T-cell (primary cell): Measurements from ENCODE around the gene CERS3. TPM values are rescaled to one million over a fixed set of nuclear protein-coding genes. Genes with fewer than 3 reads are reported as not detected.
"Not testable (repeated sequence)": the region's sequence is repeated elsewhere in the genome, so short reads cannot be mapped to it uniquely, and the experiment has no call there.

Experiments
- ATAC-seq, 4 experiments: fragments of 200-7000 bp in 3 of 4; fragments of 150-1000 bp in 1 of 4; cut with Tn5 transposase; replicated peaks in 1 of 4; 1 replicate in 3 of 4; 2 replicates in 1 of 4; pipeline ENCODE4 v1.10.0; 2021; ENCODE audit warnings: moderate library complexity in 3 of 4, mild to moderate bottlenecking in 2 of 4, moderate number of reproducible peaks in 1 of 4
- CTCF ChIA-PET, 2 donors: fragments of 300-600 bp; sonication (Branson Sonifier 250); formaldehyde crosslinking; loops; one replicate each; lab custom pipeline; 2022; ENCODE audit warnings: antibody characterized with exemption in 2 of 2; lab: Charles Lee
- POLR2A ChIA-PET, 2 donors: fragments of 300-600 bp; sonication (Branson Sonifier 250); formaldehyde crosslinking; loops; one replicate each; lab custom pipeline; 2022; ENCODE audit warnings: antibody characterized with exemption in 2 of 2; lab: Charles Lee
- DNase-seq, 35 experiments: peaks; one replicate each; pipeline versions ENCODE4 v3.0.0 to v3.0.0-alpha.2; 2013 to 2023
- H3K27ac ChIP-seq: one replicate; pipeline ENCODE4 v1.5.1; 2013; ENCODE audit warnings: low read length
- H3K27me3 ChIP-seq, 2 experiments: replicated peaks in 1 of 2; 1 replicate in 1 of 2; 2 replicates in 1 of 2; pipeline versions ENCODE4 v1.6.1 to v1.7.0; 2013; ENCODE audit warnings: low read length in 1 of 2, mixed read lengths in 1 of 2; ENCODE audit not compliant: control insufficient read depth in 2 of 2, insufficient read depth in 2 of 2; ENCODE audit errors: extremely low read depth in 1 of 2
- H3K36me3 ChIP-seq, 2 donors: 1 replicate in 1 of 2; 2 replicates in 1 of 2; pipeline versions ENCODE4 v1.6.1 to v1.7.0; 2013; ENCODE audit warnings: low read length in 1 of 2; ENCODE audit not compliant: control insufficient read depth in 2 of 2, insufficient read depth in 1 of 2; ENCODE audit errors: extremely low read depth in 1 of 2
- H3K4me1 ChIP-seq, 2 experiments: 1 replicate in 1 of 2; 2 replicates in 1 of 2; pipeline versions ENCODE4 v1.6.1 to v1.7.0; 2013; ENCODE audit warnings: low read length in 2 of 2, mixed read lengths in 1 of 2; ENCODE audit not compliant: insufficient read depth in 2 of 2, control insufficient read depth in 1 of 2; ENCODE audit errors: extremely low read depth in 1 of 2
- H3K4me3 ChIP-seq, 2 donors: 1 replicate in 1 of 2; 2 replicates in 1 of 2; pipeline versions ENCODE4 v1.5.1 to v1.7.0; 2013; ENCODE audit warnings: mild to moderate bottlenecking in 2 of 2, low read length in 1 of 2, moderate library complexity in 1 of 2; ENCODE audit not compliant: control insufficient read depth in 1 of 2; ENCODE audit errors: extremely low read depth in 1 of 2
- H3K9me3 ChIP-seq: 2 replicates; pipeline ENCODE4 v1.7.0; 2013
- H3K27ac Mint-ChIP-seq, 2 donors: one replicate each; pipeline ENCODE4 v1.8.0; 2020 to 2021; ENCODE audit warnings: mild to moderate bottlenecking in 2 of 2, mixed read lengths in 2 of 2
- H3K27me3 Mint-ChIP-seq, 2 donors: one replicate each; pipeline ENCODE4 v1.8.0; 2021 to 2022; ENCODE audit warnings: mixed read lengths in 2 of 2
- H3K36me3 Mint-ChIP-seq: one replicate; pipeline ENCODE4 v1.8.0; 2021; ENCODE audit warnings: mixed read lengths
- H3K4me1 Mint-ChIP-seq, 3 donors: one replicate each; pipeline ENCODE4 v1.8.0; 2020 to 2022; ENCODE audit warnings: mixed read lengths in 3 of 3, mild to moderate bottlenecking in 1 of 3
- H3K4me3 Mint-ChIP-seq, 3 donors: one replicate each; pipeline ENCODE4 v1.8.0; 2020 to 2022; ENCODE audit warnings: mild to moderate bottlenecking in 3 of 3, mixed read lengths in 3 of 3, moderate library complexity in 3 of 3
- H3K9me3 Mint-ChIP-seq, 3 donors: one replicate each; pipeline ENCODE4 v1.8.0; 2020 to 2022; ENCODE audit warnings: mixed read lengths in 3 of 3
- WGBS: methylation state at CpG from one replicate; pipeline ENCODE4 v1.1.5; 2013; ENCODE audit warnings: missing lambda C conversion rate; ENCODE audit not compliant: insufficient coverage; 5-methylcytosine and 5-hydroxymethylcytosine counted together
- total RNA-seq, 35 experiments: library from RNA in 6 of 35; stranded (reverse) in 6 of 35; fragments of 120-200 nt in 1 of 35; gene quantifications; one replicate each; pipeline versions ENCODE4 v1.2.1 to v1.2.4 and lab custom pipeline; 2013 to 2026

The CERS3 gene
- total RNA-seq, 5 donors from 2014 or later (not counting 1 experiment from before 2014, with no cell fraction given): 1.1 to 3.5 (median 2.6) TPM

- no peaks in the 10 kb centered on the region for H3K27me3 ChIP-seq
- no peak overlapping the region for H3K27ac Mint-ChIP-seq
- no peak overlapping the region for H3K4me3 Mint-ChIP-seq
- ChIA-PET POLR2A (no interaction called here), CTCF (no interaction called here)
- WGBS: no CpG with 5 or more reads among the region's 1 CpG
- no peak for DNase-seq
- no peak for ATAC-seq
- no peak overlapping the region for H3K4me3 ChIP-seq
- no peaks in the 10 kb centered on the region for H3K27me3 Mint-ChIP-seq
- H3K9me3 Mint-ChIP-seq: peaks cover 0 to 4% (median 3%) of the 10 kb centered on the region in 3 donors
- H3K4me1 Mint-ChIP-seq: peaks cover 0 to 7% (median 3%) of the 10 kb centered on the region in 3 donors
- H3K4me1 ChIP-seq: no peaks in the 10 kb centered on the region
- H3K27ac ChIP-seq: no peak overlapping the region
- H3K36me3 Mint-ChIP-seq: no peaks in the 10 kb centered on the region
- H3K9me3 ChIP-seq: no peaks in the 10 kb centered on the region
- H3K36me3 ChIP-seq: no peaks in the 10 kb centered on the region
These were observed 71.5 kb downstream of the CERS3 start for GRCh38 chr15:100457201-100457600.

DNA sequence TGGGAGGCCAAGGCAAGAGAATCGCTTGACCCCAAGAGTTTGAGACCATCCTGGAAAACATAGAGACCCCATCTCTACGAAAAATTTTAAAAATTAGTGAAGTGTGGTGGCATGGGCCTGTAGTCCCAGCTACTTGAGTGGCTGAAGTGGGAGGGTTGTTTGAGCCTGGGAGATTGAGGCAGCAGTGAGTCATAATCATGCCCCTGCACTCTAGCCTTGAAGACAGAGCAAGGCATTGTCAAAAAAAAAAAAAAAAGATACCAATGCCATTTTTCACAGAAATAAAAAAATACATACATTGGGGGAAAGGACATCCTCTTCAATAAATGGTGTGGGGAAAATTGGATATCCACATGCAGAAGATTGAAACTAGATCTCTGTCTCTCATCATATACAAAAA lies 74.6 kb downstream of the CERS3 start:
- H3K36me3 Mint-ChIP-seq: peaks cover 12% of the 10 kb centered on the region
- H3K27me3 Mint-ChIP-seq: no peaks in the 10 kb centered on the region
- H3K27ac Mint-ChIP-seq: no peak overlapping the region
- peaks cover 6 to 18% (median 9%) of the 10 kb centered on the region in 3 donors for H3K9me3 Mint-ChIP-seq
- no peak overlapping the region for H3K4me3 Mint-ChIP-seq
- H3K4me1 Mint-ChIP-seq: no peaks in the 10 kb centered on the region
- POLR2A ChIA-PET: no interaction called here
- Histone ChIP-seq H3K27me3 (peaks cover 0 to 3% of the 10 kb centered on the region in 2 experiments), H3K27ac (no peak overlapping the region), H3K4me3 (no peak overlapping the region), H3K36me3 (no peaks in the 10 kb centered on the region), H3K4me1 (no peaks in the 10 kb centered on the region), H3K9me3 (no peaks in the 10 kb centered on the region)
- no peak for ATAC-seq
- WGBS: no CpG with 5 or more reads among the region's 2 CpGs
- CTCF ChIA-PET: no interaction called here
- no peak for DNase-seq

- Mint-ChIP-seq H3K36me3 (peaks cover 14% of the 10 kb centered on the region), H3K27ac (no peak overlapping the region), H3K9me3 (peaks cover 6 to 15% (median 7%) of the 10 kb centered on the region in 3 donors), H3K4me3 (no peak overlapping the region), H3K4me1 (no peaks in the 10 kb centered on the region), H3K27me3 (peaks cover 0 to 1% of the 10 kb centered on the region in 2 donors)
- ChIA-PET POLR2A (no interaction called here), CTCF (no interaction called here)
- Histone ChIP-seq H3K4me3 (no peak overlapping the region), H3K36me3 (no peaks in the 10 kb centered on the region), H3K27ac (no peak overlapping the region), H3K9me3 (no peaks in the 10 kb centered on the region), H3K27me3 (peaks cover 0 to 9% of the 10 kb centered on the region in 2 experiments), H3K4me1 (no peaks in the 10 kb centered on the region)
- ATAC-seq (no peak), DNase-seq (no peak)
- 71% methylated on average over 2 of the region's 2 CpGs for WGBS
These were observed 80.3 kb downstream of the CERS3 start for GRCh38 chr15:100448481-100448880.

GRCh38 chr15:100441063-100441462 lies 87.7 kb downstream of the CERS3 start:
- DNase-seq, H3K4me1 ChIP-seq, ATAC-seq, H3K36me3 ChIP-seq, H3K4me1 Mint-ChIP-seq, POLR2A ChIA-PET, H3K4me3 ChIP-seq, H3K27me3 Mint-ChIP-seq, H3K36me3 Mint-ChIP-seq, H3K4me3 Mint-ChIP-seq, H3K27ac Mint-ChIP-seq, H3K9me3 ChIP-seq, CTCF ChIA-PET, H3K27ac ChIP-seq, H3K27me3 ChIP-seq, H3K9me3 Mint-ChIP-seq: not testable (repeated sequence)
- 66% methylated on average over 8 of the region's 11 CpGs for WGBS

- H3K27me3 ChIP-seq: no peaks in the 10 kb centered on the region
- Mint-ChIP-seq H3K27ac (peak overlapping the region in 1 of 2 donors; percentile 17), H3K9me3 (peaks cover 0 to 3% (median 0%) of the 10 kb centered on the region in 3 donors), H3K36me3 (no peaks in the 10 kb centered on the region), H3K27me3 (no peaks in the 10 kb centered on the region), H3K4me1 (peaks cover 4 to 5% (median 4%) of the 10 kb centered on the region in 3 donors), H3K4me3 (no peak overlapping the region)
- ATAC-seq (no peak), DNase-seq (no peak)
- POLR2A ChIA-PET: no interaction called here
- no peaks in the 10 kb centered on the region for H3K9me3 ChIP-seq
- no peak overlapping the region for H3K27ac ChIP-seq
- WGBS: 100% methylated on average over 1 of the region's 4 CpGs
- no peak overlapping the region for H3K4me3 ChIP-seq
- no peaks in the 10 kb centered on the region for H3K36me3 ChIP-seq
- no peaks in the 10 kb centered on the region for H3K4me1 ChIP-seq
- CTCF ChIA-PET: no interaction called here
These were observed 89.2 kb downstream of the CERS3 start for GRCh38 chr15:100439514-100439913.

DNA sequence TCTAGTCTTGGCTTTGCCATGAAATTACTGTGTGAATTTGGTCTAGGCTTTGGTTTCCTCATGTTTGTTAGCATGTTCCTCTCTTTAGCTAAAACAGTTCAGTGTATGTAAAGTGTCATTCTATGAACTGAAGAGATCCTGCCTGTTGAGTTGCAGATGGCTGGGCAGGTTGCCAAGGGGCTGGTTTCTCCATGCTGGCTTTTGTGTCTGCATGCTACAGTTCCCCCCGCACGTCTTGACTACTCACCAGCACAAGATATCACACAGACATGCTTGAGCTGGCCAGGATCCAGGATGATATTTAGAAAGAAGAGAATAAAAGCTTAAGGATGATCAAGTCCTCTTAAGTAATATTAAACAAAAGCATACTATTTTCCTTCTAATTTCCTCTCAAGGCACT lies 90.2 kb downstream of the CERS3 start:
- peaks cover 0 to 3% (median 0%) of the 10 kb centered on the region in 3 donors for H3K9me3 Mint-ChIP-seq
- H3K9me3 ChIP-seq: no peaks in the 10 kb centered on the region
- ChIA-PET CTCF (no interaction called here), POLR2A (no interaction called here)
- peaks cover 4 to 5% (median 4%) of the 10 kb centered on the region in 3 donors for H3K4me1 Mint-ChIP-seq
- no peaks in the 10 kb centered on the region for H3K27me3 ChIP-seq
- DNase-seq: peak in 30 of 35 experiments; percentile 4 to 57 (median 29)
- H3K27ac ChIP-seq: no peak overlapping the region
- no peaks in the 10 kb centered on the region for H3K36me3 Mint-ChIP-seq
- no peaks in the 10 kb centered on the region for H3K4me1 ChIP-seq
- no CpG with 5 or more reads among the region's 2 CpGs for WGBS
- no peak for ATAC-seq
- no peak overlapping the region for H3K4me3 ChIP-seq
- no peak overlapping the region for H3K4me3 Mint-ChIP-seq
- H3K27me3 Mint-ChIP-seq: no peaks in the 10 kb centered on the region
- no peaks in the 10 kb centered on the region for H3K36me3 ChIP-seq
- no peak overlapping the region for H3K27ac Mint-ChIP-seq

DNA sequence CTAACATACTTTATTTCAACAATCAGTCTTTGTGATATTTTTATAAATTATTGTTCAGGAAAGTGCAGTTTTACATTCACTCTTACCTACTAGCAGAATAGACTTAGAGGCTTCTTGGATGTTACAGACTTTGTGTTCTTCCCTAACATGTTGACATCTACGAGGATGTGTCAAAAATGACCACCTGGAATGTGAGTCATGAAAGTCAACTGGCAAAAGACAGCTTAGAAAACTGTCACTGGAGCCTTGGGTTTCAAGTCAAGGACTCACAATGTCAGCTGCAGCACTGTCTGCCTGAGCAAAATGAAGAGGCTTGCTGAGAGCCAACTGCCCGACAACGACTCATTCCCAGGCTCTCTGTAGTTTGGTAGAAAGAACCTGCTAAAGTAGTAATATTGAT lies 91.5 kb downstream of the CERS3 start:
- no peak overlapping the region for H3K4me3 Mint-ChIP-seq
- POLR2A ChIA-PET: no interaction called here

More for the DNA sequence above, 91.5 kb downstream of the CERS3 start:
- H3K27me3 Mint-ChIP-seq: no peaks in the 10 kb centered on the region
- DNase-seq: no peak
- H3K4me1 Mint-ChIP-seq: peaks cover 4 to 5% (median 4%) of the 10 kb centered on the region in 3 donors
- WGBS: 90% methylated on average over 3 of the region's 3 CpGs
- Histone ChIP-seq H3K4me3 (no peak overlapping the region), H3K27me3 (no peaks in the 10 kb centered on the region), H3K9me3 (no peaks in the 10 kb centered on the region), H3K36me3 (no peaks in the 10 kb centered on the region), H3K4me1 (no peaks in the 10 kb centered on the region), H3K27ac (no peak overlapping the region)
- CTCF ChIA-PET: no interaction called here
- no peaks in the 10 kb centered on the region for H3K36me3 Mint-ChIP-seq
- H3K27ac Mint-ChIP-seq: no peak overlapping the region
- peaks cover 0 to 3% (median 0%) of the 10 kb centered on the region in 3 donors for H3K9me3 Mint-ChIP-seq
- ATAC-seq: no peak
